ENCODE measurements around the gene ARMH3. TPM values are rescaled to one million over a fixed set of nuclear protein-coding genes. Genes with fewer than 3 reads are reported as not detected.

The ARMH3 gene
- total RNA-seq, 4 donors from 2014 or later, result 9.7 to 14.9 (median 13.4) TPM

DNA sequence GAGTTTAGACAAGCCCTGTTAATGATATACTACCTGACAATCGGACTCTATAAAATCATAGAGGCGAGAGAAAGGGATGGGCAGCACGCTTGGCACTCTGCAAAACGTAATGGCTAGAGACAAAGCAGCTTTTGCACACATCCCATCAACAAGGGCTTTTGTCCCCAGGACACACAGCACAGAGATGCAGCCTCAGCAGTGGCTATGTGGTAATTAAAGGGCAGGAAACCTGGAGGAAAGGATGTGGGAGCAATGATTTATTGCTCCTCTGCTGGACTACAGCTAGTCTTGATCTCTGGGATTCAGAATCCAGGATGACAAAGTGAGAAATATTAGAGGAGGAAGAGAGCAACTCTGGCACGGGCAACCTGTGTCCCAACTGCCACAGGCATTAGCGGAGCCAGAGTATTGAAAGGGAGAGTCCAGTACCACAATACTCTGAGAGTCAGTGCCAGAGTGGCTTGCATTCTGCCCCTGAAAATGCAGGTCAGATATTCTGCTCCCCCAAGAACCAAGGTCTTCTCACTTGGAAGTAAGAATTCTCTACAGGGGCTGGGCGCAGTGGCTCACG is 96.5 kb downstream of the ARMH3 start:
- H3K4me3 ChIP-seq, result no peak overlapping the region
- H3K36me3 ChIP-seq, result peaks cover 0 to 12% of the 10 kb centered on the region in 2 donors
- TF ChIP-seq POLR2A (IDR thresholded peaks at IDR 0.05) (no peak), CTCF (IDR thresholded peaks at IDR 0.05 in 4 of 5, conservative IDR thresholded peaks at IDR 0.05 in 1 of 5) (no peak)
- peak overlapping the region; percentile 89 to 98 (median 93) for H3K27ac ChIP-seq
- intact Hi-C loops (cut with DNase I; ENCODE audit: low total_unique reads), result no loop called here
- H3K27me3 ChIP-seq, result no peaks in the 10 kb centered on the region
- no peaks in the 10 kb centered on the region for H3K9me3 ChIP-seq
- ATAC-seq (peak in 1 of 2 donors; percentile 20), DNase-seq (peak in 1 of 2 donors; percentile 52)
- peaks cover 29 to 35% of the 10 kb centered on the region in 2 donors for H3K4me1 ChIP-seq
- in situ Hi-C loops (cut with MboI; ENCODE audit: low sequenced_read_pairs in 4 of 4), result no loop called here

- DNase-seq (no peak), ATAC-seq (no peak)
- Histone ChIP-seq H3K9me3 (no peaks in the 10 kb centered on the region), H3K27ac (peak overlapping the region; percentile 89 to 98 (median 93)), H3K36me3 (peaks cover 0 to 20% of the 10 kb centered on the region in 2 donors), H3K4me1 (peaks cover 29 to 35% of the 10 kb centered on the region in 2 donors), H3K4me3 (no peak overlapping the region), H3K27me3 (no peaks in the 10 kb centered on the region)
- intact Hi-C loops (cut with DNase I; ENCODE audit: low total_unique reads) (no loop called here), in situ Hi-C loops (cut with MboI; ENCODE audit: low sequenced_read_pairs in 4 of 4) (no loop called here)
- no peak for TF ChIP-seq CTCF (IDR thresholded peaks at IDR 0.05 in 4 of 5, conservative IDR thresholded peaks at IDR 0.05 in 1 of 5)
- no peak for TF ChIP-seq POLR2A (IDR thresholded peaks at IDR 0.05)
Measured at GRCh38 chr10:101958691-101959090, 97.3 kb downstream of the ARMH3 start.

- H3K4me1 ChIP-seq, result peaks cover 25 to 27% of the 10 kb centered on the region in 2 donors
- no peaks in the 10 kb centered on the region for H3K9me3 ChIP-seq
- ATAC-seq (no peak), DNase-seq (no peak)
- peak overlapping the region in 1 of 4 donors; percentile 15 for H3K27ac ChIP-seq
- TF ChIP-seq CTCF (IDR thresholded peaks at IDR 0.05 in 4 of 5, conservative IDR thresholded peaks at IDR 0.05 in 1 of 5) (no peak), POLR2A (IDR thresholded peaks at IDR 0.05) (no peak)
- H3K27me3 ChIP-seq, result no peaks in the 10 kb centered on the region
- intact Hi-C loops (cut with DNase I; ENCODE audit: low total_unique reads), result no loop called here
- in situ Hi-C loops (cut with MboI; ENCODE audit: low sequenced_read_pairs in 4 of 4), result no loop called here
- H3K36me3 ChIP-seq, result peaks cover 0 to 28% of the 10 kb centered on the region in 2 donors
- no peak overlapping the region for H3K4me3 ChIP-seq
Measured at GRCh38 chr10:101956898-101957297, 99.1 kb downstream of the ARMH3 start.

- in situ Hi-C loops (cut with MboI; ENCODE audit: low sequenced_read_pairs in 4 of 4), result no loop called here
- no peak for TF ChIP-seq POLR2A (IDR thresholded peaks at IDR 0.05)
- no peak for TF ChIP-seq CTCF (IDR thresholded peaks at IDR 0.05 in 4 of 5, conservative IDR thresholded peaks at IDR 0.05 in 1 of 5)
- no peak overlapping the region for H3K27ac ChIP-seq
- H3K27me3 ChIP-seq, result no peaks in the 10 kb centered on the region
- H3K9me3 ChIP-seq, result no peaks in the 10 kb centered on the region
- peaks cover 19 to 23% of the 10 kb centered on the region in 2 donors for H3K4me1 ChIP-seq
- ATAC-seq, result no peak
- no peak for DNase-seq
- H3K36me3 ChIP-seq, result peaks cover 0 to 28% of the 10 kb centered on the region in 2 donors
- no peak overlapping the region for H3K4me3 ChIP-seq
- intact Hi-C loops (cut with DNase I; ENCODE audit: low total_unique reads), result no loop called here
Measured at GRCh38 chr10:101956117-101956516, 99.9 kb downstream of the ARMH3 start.

GRCh38 chr10:101952191-101952590 is 103.8 kb downstream of the ARMH3 start:
- no peaks in the 10 kb centered on the region for H3K9me3 ChIP-seq
- TF ChIP-seq POLR2A (IDR thresholded peaks at IDR 0.05), result no peak
- no peak for DNase-seq
- intact Hi-C loops (cut with DNase I; ENCODE audit: low total_unique reads), result no loop called here
- ATAC-seq, result no peak
- peaks cover 0 to 40% of the 10 kb centered on the region in 2 donors for H3K36me3 ChIP-seq
- no peak overlapping the region for H3K4me3 ChIP-seq
- in situ Hi-C loops (cut with MboI; ENCODE audit: low sequenced_read_pairs in 4 of 4), result no loop called here
- no peak overlapping the region for H3K27ac ChIP-seq
- H3K4me1 ChIP-seq, result no peaks in the 10 kb centered on the region
- no peaks in the 10 kb centered on the region for H3K27me3 ChIP-seq

Data from gastrocnemius medialis (tissue), 4 donors.